ENCODE results near the gene SLC13A3.
"Not testable (repeated sequence)": the region's sequence is repeated elsewhere in the genome, so short reads cannot be mapped to it uniquely, and the experiment has no call there.

The SLC13A3 gene

DNA sequence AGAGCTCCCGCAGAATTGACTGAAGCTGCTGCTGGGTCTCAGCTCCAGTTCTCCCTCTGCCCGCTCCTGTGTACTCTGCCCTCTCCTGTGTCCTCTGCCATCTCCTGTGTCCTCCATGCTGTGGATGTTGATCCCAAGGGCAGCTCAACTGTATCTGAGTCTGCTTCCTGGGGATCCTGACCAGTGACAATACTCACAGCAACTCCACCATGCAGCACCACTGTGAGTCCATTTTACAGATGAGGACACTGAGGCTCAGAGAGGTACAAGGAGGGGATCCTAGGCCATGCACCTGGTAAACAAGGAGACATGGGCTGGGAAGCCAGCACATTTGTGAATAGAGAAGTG, 29.4 kb upstream of the SLC13A3 start:
- no peak for DNase-seq

- no peak for DNase-seq
Measured at GRCh38 chr20:46678516-46678915, 27.3 kb upstream of the SLC13A3 start.

- no peak for DNase-seq
Measured at GRCh38 chr20:46677608-46678007, 26.3 kb upstream of the SLC13A3 start.

GRCh38 chr20:46676649-46677316, 25.5 kb upstream of the SLC13A3 start:
- DNase-seq = not testable (repeated sequence)

DNA sequence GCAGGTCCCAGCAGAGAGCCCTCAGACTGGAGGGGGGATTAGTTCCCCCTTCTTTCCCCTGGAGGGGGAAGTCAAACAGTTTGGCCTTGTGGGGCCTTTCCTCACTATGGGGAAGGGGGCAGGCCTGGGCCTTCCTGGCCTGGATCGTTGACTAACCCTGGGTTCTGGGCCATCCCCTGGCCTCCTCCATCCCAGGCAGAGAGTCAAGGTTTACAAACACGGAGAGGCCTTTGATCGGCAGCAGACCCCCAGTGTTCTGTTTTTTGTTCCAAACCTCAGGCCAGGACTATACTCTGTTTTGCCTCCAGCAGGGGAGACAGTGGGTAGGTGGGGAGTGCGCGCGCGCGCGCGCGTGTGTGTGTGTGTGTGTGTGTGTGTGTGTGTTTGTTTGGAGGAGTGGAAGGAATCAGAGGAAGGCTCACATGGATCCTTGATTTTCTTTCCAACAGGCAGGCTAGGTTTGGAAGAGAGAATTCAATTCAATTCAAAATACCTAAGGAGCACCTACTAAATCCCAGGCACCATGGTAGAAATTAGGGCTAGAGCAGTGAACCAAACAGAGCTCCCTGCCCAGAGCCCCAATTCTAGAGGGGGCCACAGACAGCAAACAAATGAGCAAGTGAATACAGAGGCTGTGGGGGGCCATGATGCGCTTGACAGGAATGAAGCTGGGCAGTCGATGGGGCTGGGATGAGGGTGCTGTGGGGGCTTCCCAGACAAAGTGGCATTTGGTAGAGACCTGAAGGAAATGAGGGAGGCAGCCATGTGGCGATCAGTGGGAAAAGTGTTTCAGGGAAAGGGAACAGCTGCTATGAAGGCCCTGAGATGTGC, 23.2 kb upstream of the SLC13A3 start:
- no peak for DNase-seq

- no peak for DNase-seq
Measured at GRCh38 chr20:46673394-46674252, 22.4 kb upstream of the SLC13A3 start.

DNA sequence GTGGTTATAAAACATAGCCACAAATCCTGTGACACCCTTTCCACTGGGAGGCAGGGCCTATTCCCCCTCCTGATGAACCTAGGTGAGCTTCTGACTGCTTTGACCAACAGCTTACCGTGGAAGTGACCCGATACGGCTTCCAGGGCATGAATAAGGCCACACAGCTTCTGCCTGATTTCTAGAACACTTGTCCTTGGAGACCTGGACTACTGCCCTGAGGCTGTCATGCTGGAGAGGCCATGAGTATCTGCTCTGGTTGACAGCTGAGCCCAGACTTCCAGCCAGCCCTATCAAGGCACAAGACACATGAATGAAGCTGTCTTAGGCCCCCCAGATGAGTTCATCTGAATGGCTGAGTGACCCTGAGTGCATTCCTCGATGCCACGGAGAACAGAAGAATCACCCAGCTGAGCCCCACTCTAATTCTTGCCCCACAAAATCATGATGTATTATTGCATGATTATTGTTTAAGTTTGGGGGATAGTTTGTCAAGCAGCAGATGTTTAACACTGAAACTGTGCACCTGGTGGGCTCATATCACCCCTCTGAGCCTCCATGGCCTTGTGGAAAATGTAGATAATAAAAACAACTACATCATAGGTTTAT, 21.4 kb upstream of the SLC13A3 start:
- no peak for DNase-seq

- no peak for DNase-seq
Measured at GRCh38 chr20:46671866-46672542, 20.7 kb upstream of the SLC13A3 start.

DNA sequence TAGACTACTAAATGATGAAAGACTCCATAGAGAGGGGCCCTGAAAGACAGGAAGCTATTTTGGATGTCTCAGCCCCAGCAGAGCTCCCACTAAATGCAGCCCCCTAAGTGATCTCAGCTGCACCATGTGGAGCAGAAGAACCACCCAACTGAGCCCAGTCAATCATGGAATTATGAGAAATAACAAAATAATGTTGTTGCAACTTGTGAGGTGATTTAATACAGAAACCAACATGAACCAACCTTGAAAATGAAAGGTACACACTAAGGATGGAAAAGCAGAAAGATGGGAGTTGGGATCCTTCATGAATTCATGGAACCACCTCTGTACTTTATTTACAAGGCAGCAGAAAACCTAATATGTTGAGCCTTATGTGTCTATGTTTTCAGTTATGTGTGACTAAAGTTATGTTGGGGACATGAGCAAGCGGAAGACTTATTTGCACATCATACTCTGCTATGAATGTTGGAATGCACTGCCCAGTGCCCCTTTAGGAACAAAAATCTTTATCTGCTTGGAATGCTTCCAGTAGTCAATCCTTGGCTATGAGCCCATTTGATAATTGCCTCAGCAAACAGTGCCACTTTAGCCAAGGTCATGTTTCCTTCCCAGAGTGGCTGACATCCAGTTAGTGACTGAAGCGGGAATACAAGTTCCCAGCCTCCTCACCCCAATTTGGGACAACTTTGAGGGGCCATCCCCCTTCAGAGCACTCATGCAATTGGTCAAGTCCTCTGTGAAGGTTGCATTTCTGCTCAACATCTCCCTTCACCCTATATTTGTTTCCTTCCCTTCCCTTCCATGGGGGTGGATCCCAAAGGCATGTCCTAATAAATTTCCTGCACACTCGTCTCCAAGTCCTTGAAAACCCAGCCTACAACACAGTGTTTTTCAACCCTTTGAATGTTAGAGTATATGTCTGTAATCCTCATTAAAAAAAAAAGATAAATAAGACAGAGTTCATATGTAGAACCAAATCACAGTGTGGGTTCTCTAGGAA, 19.6 kb upstream of the SLC13A3 start:
- no peak for DNase-seq

DNA sequence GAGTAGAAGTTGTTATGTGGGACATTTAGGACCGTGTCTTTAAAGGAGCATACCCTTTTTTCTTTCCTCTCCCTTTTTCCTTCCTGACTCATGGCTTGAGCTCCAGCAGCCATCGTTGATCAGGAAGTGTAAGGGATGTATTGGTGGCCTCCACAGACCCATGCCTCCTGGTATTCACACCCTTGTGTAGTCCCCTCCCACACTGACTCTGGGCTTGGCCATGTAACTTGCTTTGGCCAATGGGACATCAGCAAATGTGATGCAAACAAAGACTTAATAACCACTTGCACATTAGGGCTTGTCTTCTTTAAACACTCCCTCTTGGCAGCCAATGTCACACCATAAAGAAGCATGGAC, 18.9 kb upstream of the SLC13A3 start:
- no peak for DNase-seq

DNA sequence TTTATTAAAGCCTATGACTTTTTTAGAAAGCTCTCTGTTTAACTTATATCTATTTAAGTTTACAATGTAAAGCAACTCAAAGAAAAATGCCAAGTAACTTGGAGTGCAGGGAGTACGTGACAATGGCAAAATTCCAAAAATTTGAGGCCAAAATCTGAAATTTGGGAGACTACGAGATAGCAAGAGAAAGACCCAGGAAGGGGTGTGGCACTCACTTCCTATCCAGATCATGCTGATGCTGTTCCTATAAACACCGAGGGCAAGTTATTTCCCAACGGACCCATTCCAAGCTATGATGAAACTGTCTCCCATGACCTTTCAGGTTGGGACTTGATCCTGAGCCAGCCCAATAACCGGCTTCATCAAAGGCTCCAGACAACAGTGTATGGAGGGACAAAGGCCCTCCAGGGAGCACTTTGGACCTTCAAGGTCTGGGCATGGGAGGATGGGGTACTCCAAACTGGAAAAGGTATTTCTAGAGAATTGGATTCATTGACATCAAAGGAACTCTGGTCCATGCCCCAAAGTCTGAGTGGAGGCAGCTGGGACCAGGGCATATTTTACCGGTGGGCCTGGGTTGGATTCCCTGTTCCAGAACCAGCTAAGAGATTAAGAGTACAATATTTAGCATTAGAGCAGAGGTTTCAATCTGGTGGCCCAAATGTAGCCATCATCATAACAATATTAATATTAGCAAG, 15.7 kb upstream of the SLC13A3 start:
- DNase-seq = no peak

DNA sequence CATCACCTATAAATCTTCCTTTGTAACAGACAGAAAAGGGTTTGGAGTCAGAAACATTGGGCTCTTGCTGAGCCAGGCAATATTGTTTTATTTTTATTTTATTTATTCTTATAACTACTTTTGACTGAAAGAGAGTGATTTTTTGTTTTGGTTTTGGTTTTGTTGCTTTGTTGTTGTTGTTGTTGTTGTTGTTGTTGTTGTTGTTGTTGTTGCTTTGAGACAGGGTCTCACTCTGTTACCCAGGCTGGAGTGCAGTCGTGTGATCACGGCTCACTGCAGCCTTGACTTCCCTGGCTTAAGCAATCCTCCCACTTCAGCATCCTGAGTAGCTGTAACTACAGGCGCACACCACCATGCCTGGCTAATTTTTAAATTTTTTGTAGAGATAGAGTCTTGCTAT, 15.0 kb upstream of the SLC13A3 start:
- DNase-seq = no peak

DNA sequence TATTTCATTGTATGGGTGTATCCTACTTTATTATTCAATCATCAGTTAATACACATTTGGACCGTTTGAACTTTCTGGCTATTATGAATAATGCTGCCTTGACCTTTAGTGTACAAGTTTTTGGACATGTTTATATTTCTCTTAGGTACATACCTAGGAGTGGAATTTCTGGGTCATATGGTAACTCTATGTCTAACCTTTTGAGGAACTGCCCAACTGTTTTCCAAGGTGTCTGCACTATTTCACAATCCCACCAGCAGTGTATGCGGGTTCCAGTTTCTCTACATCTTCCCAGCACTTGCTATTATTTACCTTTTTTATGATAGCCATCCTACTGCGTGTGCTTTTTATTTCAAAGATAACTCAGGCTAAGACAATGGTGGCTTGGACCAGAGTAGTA, 14.3 kb upstream of the SLC13A3 start:
- no peak for DNase-seq

GRCh38 chr20:46663531-46663930, 12.3 kb upstream of the SLC13A3 start:
- no peak for DNase-seq

DNA sequence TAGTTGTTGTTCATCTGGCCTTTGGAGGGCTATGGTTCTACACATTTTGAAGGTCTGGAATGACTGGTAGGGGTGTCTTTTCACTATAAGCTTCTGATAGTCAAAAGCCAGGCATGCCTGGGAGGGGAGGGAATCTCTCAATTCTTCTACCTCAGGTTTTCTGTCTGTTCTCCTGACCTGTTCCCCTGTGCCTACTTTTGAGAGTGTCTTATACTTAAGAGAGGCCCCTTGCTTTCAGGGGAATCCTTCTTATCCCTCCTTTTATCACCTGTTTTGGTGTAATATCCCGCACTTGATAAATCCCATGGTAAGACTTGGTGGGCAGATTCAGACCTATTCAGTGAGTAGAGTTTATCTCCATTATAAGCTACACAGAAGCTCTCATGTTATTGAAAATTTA, 10.4 kb upstream of the SLC13A3 start:
- no peak for DNase-seq

- no peak for DNase-seq
Measured at GRCh38 chr20:46660487-46660886, 9.2 kb upstream of the SLC13A3 start.

DNA sequence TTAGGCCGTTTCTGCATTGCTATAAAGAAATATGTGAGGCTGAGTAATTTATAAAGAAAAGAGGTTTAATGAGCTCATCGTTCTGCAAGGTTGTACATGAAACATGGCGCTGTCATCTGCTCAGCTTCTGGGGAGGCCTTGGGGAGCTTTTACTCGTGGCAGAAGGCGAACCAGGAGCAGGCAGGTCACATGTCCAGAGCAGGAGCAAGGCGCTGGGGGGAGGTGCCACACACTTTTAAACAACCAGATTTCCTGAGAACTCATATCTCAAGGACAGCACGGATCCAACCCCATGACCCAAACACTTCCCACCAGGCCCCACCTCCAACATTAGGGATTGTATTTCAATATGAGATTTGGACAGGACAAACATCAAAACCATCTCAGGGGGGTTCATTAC, 6.4 kb upstream of the SLC13A3 start:
- no peak for DNase-seq

GRCh38 chr20:46657137-46657536, 5.9 kb upstream of the SLC13A3 start:
- no peak for DNase-seq

- DNase-seq = no peak
Measured at GRCh38 chr20:46652699-46653098, 1.4 kb upstream of the SLC13A3 start.

DNA sequence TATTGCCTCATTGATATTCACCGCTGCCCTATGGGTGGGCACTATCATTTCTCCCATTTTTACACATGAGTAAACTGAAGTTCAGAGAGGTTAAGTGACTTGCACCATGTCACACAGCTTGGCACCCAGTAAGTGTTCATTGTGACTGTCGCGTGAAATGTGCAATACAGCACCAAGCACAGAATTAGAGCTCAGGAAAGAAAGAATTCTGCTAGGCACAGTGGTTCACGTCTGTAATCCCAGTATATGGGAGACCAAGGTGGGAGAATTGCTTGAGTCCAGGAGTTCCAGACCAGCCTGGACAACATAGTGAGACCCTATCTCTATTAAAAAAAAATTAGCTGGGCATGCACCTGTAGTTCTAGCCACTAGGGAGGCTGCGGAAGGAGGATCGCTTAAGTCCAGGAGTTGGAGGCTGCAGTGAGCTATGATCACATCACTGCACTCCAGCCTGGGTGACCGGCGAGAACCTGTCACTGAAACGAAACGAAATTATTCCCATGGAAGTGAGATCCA, 626 bp downstream of the SLC13A3 start:
- DNase-seq = no peak

Measured in fibroblast of skin of right quadriceps (primary cell).